K562 (cell line): ENCODE results near the gene MPHOSPH9. TPM values are rescaled to one million over a fixed set of nuclear protein-coding genes. Genes with fewer than 3 reads are reported as not detected.

Experiments used
- C11orf30 ChIP-seq: fragments of 450-650 bp; IDR thresholded peaks from 2 replicates; pipeline ENCODE4 v1.6.1; 2016; ENCODE audit warnings: low read depth, mild to moderate bottlenecking
- CC2D1A ChIP-seq: fragments of 450-650 bp; IDR thresholded peaks from 2 replicates; pipeline ENCODE4 v1.6.1; 2017; ENCODE audit warnings: mild to moderate bottlenecking
- CCAR2 ChIP-seq: fragments of 200-400 bp; formaldehyde crosslinking; IDR thresholded peaks from 2 replicates; pipeline ENCODE4 v1.6.1; 2017; ENCODE audit warnings: mild to moderate bottlenecking, low read depth, low read length
- CEBPZ ChIP-seq: fragments of 150-350 bp; IDR thresholded peaks from 2 replicates; pipeline ENCODE4 v1.6.1; 2014; ENCODE audit warnings: low read depth, mild to moderate bottlenecking, low read length, borderline replicate concordance
- FOXJ2 ChIP-seq: fragments of 200-800 bp; sonication (Bioruptor generic); IDR thresholded peaks from 2 replicates; pipeline ENCODE4 v1.6.1; 2016; ENCODE audit warnings: missing genetic modification characterization, missing compliant biosample characterization
- KAT7 ChIP-seq: sonication (generic); formaldehyde crosslinking; IDR thresholded peaks from 2 replicates; pipeline ENCODE4 v1.8.0; 2022; ENCODE audit warnings: missing genetic modification reagents, mild to moderate bottlenecking, borderline replicate concordance
- NR2C1 ChIP-seq, 2 experiments: fragments of 450-650 bp; IDR thresholded peaks; 2 replicates each; pipeline ENCODE4 v1.6.1; 2017; ENCODE audit warnings: mild to moderate bottlenecking in 2 of 2, antibody characterized with exemption in 1 of 2, inconsistent platforms in 1 of 2, missing compliant biosample characterization in 1 of 2, missing genetic modification characterization in 1 of 2
- SMARCA5 ChIP-seq: fragments of 450-650 bp; IDR thresholded peaks from 2 replicates; pipeline ENCODE4 v1.6.1; 2016
- SRSF7 ChIP-seq: fragments of 200-400 bp; formaldehyde crosslinking; optimal IDR thresholded peaks from 2 replicates; pipeline ENCODE3; 2017; ENCODE audit warnings: mild to moderate bottlenecking, low read depth, low read length
- STAT6 ChIP-seq: sonication (generic); formaldehyde crosslinking; IDR thresholded peaks from 2 replicates; pipeline ENCODE4 v1.8.1; 2023; ENCODE audit warnings: mild to moderate bottlenecking, missing genetic modification reagents
- SUPT5H ChIP-seq: fragments of 450-650 bp; IDR thresholded peaks from 2 replicates; pipeline ENCODE4 v1.6.1; 2016
- TARDBP ChIP-seq: fragments of 450-650 bp; IDR thresholded peaks from 2 replicates; pipeline ENCODE4 v1.6.1; 2016
- TOE1 ChIP-seq, 2 experiments: fragments of 450-650 bp in 1 of 2; sonication (generic) in 1 of 2; formaldehyde crosslinking in 1 of 2; IDR thresholded peaks; 2 replicates each; pipeline versions ENCODE4 v1.7.1 to v1.8.0; 2016 to 2022; ENCODE audit warnings: borderline replicate concordance in 2 of 2, mild to moderate bottlenecking in 2 of 2, antibody characterized with exemption in 1 of 2, inconsistent platforms in 1 of 2, low read depth in 1 of 2, missing genetic modification reagents in 1 of 2, moderate library complexity in 1 of 2
- polyA plus RNA-seq, 8 experiments: library from polyadenylated mRNA; depleted of rRNA in 4 of 8; stranded (reverse) in 5 of 8; unstranded in 3 of 8; fragments of >200 nt; fragmentation: Nextera tagmentation in 2 of 8; fragmentation: Illumina TruSeq in 1 of 8; extraction: Ambion mirVana in 2 of 8; extraction: Trizol in 1 of 8; gene quantifications; 2 replicates each; pipeline versions ENCODE4 v1.2.1 to v1.2.3, GENCODE V29; 2011 to 2014; ENCODE audit warnings: inconsistent platforms in 1 of 8, missing spikeins in 1 of 8
- total RNA-seq, 7 experiments: library from RNA; depleted of rRNA in 6 of 7; stranded (reverse); fragments of >200 nt in 6 of 7; fragmentation: Illumina TruSeq in 2 of 7; extraction: Trizol in 2 of 7; gene quantifications; 2 replicates each; pipeline versions ENCODE4 v1.2.1 to v1.2.3, GENCODE V29; 2011 to 2021; ENCODE audit warnings: low replicate concordance in 1 of 7
- TF ChIP-seq, protein P1 (sequence below): fragments of 450-650 bp; IDR thresholded peaks from 2 replicates; pipeline ENCODE4 v1.6.1; 2016; ENCODE audit warnings: antibody characterized with exemption
- TF ChIP-seq, protein P2 (sequence below): fragments of 250-450 bp; sonication (Bioruptor Pico); IDR thresholded peaks from 2 replicates; pipeline ENCODE4 v1.4.0; 2020; ENCODE audit warnings: mild to moderate bottlenecking, moderate library complexity

MPHOSPH9 gene
- total and polyA plus RNA-seq, 9 of the 15 experiments (the other 6 are each of a cell fraction or from before 2014, with no cell fraction given): 14.2 to 103 (median 54.5) TPM

GRCh38 chr12:123233505-123234308, 766 bp upstream of the MPHOSPH9 start (continued):
- TF ChIP-seq STAT6 (CRISPR knock-in tag) (no peak), SUPT5H (no peak), TARDBP (peak; percentile 62; the same call in 1 of the 2 replicates), C11orf30 (no peak), SRSF7 (no peak), KAT7 (CRISPR knock-in tag) (no peak), FOXJ2 (tag) (no peak), NR2C1 (IDR thresholded peaks at IDR 0.05) (no peak), NR2C1 (tag; IDR thresholded peaks at IDR 0.05) (no peak), SMARCA5 (no peak), CC2D1A (no peak), CCAR2 (no peak), CEBPZ (no peak), TOE1 (IDR thresholded peaks at IDR 0.05; ENCODE audit: borderline replicate concordance) (no peak; the same call in 1 of the 2 replicates), TOE1 (CRISPR knock-in tag; IDR thresholded peaks at IDR 0.05; ENCODE audit: borderline replicate concordance, low read depth) (no peak)
- TF ChIP-seq, protein P1, sequence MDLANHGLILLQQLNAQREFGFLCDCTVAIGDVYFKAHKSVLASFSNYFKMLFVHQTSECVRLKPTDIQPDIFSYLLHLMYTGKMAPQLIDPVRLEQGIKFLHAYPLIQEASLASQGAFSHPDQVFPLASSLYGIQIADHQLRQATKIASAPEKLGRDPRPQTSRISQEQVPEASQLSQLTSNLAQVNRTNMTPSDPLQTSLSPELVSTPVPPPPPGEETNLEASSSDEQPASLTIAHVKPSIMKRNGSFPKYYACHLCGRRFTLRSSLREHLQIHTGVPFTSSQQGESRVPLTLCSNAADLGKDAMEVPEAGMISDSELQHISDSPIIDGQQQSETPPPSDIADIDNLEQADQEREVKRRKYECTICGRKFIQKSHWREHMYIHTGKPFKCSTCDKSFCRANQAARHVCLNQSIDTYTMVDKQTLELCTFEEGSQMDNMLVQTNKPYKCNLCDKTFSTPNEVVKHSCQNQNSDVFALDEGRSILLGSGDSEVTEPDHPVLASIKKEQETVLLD: no peak
- TF ChIP-seq, protein P2, sequence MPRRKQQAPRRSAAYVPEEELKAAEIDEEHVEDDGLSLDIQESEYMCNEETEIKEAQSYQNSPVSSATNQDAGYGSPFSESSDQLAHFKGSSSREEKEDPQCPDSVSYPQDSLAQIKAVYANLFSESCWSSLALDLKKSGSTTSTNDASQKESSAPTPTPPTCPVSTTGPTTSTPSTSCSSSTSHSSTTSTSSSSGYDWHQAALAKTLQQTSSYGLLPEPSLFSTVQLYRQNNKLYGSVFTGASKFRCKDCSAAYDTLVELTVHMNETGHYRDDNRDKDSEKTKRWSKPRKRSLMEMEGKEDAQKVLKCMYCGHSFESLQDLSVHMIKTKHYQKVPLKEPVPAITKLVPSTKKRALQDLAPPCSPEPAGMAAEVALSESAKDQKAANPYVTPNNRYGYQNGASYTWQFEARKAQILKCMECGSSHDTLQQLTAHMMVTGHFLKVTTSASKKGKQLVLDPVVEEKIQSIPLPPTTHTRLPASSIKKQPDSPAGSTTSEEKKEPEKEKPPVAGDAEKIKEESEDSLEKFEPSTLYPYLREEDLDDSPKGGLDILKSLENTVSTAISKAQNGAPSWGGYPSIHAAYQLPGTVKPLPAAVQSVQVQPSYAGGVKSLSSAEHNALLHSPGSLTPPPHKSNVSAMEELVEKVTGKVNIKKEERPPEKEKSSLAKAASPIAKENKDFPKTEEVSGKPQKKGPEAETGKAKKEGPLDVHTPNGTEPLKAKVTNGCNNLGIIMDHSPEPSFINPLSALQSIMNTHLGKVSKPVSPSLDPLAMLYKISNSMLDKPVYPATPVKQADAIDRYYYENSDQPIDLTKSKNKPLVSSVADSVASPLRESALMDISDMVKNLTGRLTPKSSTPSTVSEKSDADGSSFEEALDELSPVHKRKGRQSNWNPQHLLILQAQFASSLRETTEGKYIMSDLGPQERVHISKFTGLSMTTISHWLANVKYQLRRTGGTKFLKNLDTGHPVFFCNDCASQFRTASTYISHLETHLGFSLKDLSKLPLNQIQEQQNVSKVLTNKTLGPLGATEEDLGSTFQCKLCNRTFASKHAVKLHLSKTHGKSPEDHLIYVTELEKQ (CRISPR knock-in tag): no peak
